ENCODE results near the gene SLC41A3.
"Not testable (repeated sequence)": the region's sequence is repeated elsewhere in the genome, so short reads cannot be mapped to it uniquely, and the experiment has no call there.

SLC41A3 gene

GRCh38 chr3:126025116-126025729, 58.7 kb downstream of the SLC41A3 start:
- no peak for DNase-seq

- DNase-seq: no peak
Observed at GRCh38 chr3:126024049-126024854, 59.7 kb downstream of the SLC41A3 start.

- no peak for DNase-seq
Observed at GRCh38 chr3:126023390-126023789, 60.5 kb downstream of the SLC41A3 start.

DNA sequence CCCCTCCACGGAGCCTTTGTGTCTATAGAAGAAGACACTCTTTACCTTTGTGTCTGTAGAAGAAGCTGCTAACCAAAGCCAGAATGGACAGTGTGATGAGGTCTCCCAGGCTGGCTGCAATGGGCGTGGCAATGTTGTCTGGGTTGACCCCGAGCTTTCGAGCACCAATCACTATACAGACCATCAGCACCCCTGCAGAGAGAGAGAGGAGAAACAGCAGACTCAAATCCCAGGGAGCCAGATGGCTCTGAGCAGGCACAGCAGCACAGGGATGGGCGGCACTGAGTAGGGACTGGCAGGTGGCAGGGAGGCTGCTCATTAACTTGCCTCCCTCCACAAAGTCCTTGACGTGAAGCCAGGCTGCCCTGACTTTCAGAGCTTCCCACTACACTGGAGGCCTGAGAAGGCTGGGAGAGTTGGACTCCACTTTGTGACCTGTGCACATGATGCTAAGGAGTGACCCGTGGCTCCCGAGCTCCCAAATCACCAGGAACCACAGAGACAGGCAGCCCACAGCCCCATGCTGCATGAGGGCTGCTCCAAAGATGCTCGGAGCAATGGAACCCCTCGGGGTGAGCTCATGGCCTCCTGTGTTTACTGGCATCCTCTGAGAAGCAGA, 61.1 kb downstream of the SLC41A3 start:
- no peak for DNase-seq

DNA sequence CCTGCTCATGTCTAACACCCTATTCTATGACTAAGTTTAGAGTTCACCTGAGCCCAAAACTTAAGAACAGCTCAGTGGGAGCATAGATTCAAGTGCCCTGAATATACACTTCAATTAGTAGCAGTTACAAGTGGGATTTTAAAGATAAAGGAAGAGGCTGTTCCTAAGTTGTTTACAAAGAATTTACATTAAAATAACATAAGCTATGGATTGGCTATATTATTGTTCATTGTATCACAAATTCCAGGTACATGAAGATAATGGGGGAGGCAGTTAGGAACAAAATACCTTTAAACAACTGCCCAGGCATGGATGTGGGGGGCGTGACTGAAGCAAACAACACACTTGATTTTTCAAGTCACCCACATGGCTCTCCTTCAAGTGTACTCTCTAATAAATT, 62.2 kb downstream of the SLC41A3 start:
- DNase-seq: no peak

GRCh38 chr3:126021224-126021623, 62.7 kb downstream of the SLC41A3 start:
- DNase-seq: no peak

- DNase-seq: no peak
Observed at GRCh38 chr3:126019683-126020082, 64.2 kb downstream of the SLC41A3 start.

GRCh38 chr3:126018995-126019394, 64.9 kb downstream of the SLC41A3 start:
- no peak for DNase-seq

DNA sequence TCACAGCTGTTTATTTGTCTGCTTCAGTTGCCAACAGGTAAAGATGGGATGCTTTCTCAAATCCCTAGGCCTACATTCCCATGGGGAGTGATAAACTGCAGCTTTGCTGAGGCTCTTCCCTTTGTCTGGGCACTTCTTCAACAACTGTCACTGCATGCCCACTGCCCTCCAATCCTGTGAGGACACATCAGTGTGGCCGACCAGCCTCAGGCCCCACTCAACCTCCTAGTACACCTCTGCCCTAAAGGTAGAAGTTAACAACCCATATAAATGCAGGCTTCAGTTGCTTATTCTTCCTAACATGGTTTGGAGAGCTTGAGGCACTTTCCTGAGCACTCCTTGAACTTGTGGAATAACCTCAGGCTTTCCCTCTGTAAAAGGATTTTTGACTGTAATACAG, 65.4 kb downstream of the SLC41A3 start:
- no peak for DNase-seq

DNA sequence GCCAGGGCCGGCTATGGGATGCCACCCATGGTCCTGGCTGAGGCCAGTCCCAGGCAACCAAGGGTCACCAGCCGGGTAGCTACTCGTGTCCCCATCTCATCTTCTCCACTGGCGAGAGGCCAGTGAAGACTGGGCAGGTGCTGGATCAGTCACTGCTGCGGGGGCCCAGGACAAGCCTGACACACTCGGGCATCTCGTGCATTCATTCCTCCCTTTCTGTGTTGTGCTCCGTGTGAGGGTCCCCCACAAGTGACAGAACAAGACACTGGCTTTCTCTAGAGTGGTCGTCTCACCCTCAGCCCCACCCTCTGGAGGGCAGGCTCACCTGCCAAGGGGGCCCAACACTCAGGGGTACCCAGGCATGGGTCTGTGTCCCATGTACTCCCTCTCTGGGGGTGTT, 66.6 kb downstream of the SLC41A3 start:
- no peak for DNase-seq

GRCh38 chr3:126016616-126017015, 67.3 kb downstream of the SLC41A3 start:
- no peak for DNase-seq

- DNase-seq: no peak
Observed at GRCh38 chr3:126015075-126015474, 68.8 kb downstream of the SLC41A3 start.

GRCh38 chr3:126014252-126014651, 69.7 kb downstream of the SLC41A3 start:
- no peak for DNase-seq

- DNase-seq: no peak
Observed at GRCh38 chr3:126013751-126014156, 70.2 kb downstream of the SLC41A3 start.

- no peak for DNase-seq
Observed at GRCh38 chr3:126009181-126009580, 74.7 kb downstream of the SLC41A3 start.

DNA sequence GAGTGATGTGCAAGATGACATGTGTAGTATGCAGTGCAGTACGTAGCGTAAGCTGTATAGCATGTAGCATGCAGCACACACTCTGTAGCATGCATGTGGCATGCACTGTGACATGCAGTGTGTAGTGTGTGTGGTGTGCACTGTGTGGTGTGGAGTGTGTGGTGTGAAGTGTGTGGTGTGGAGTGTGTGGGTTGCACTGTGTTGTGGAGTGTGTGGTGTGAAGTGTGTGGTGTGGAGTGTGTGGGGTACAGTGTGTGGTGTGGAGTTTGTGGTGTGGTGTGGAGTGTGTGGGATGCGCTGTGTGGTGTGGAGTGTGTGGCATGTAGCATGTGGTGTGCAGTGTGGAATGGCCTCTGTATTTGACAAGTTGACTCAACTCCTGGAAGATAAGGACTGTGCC, 75.7 kb downstream of the SLC41A3 start:
- no peak for DNase-seq

DNA sequence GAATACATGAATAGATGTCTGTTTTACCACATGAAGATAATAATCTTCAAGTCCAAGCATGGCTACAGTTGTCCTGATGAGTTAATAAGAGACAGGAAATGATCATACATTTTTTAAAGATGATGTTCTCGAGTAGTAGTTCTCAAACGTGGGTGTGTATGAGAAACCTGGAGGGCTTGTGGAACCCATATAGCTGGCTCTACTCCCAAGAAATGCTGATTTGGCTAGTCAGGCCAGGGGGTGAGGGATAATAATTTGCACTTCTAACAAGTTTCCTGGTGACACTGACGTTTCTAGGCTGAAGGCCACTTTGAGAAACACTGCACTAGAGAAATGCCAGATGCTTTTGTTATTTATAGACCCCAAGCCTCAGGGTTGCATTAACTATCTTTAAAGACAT, 78.0 kb downstream of the SLC41A3 start:
- no peak for DNase-seq

DNA sequence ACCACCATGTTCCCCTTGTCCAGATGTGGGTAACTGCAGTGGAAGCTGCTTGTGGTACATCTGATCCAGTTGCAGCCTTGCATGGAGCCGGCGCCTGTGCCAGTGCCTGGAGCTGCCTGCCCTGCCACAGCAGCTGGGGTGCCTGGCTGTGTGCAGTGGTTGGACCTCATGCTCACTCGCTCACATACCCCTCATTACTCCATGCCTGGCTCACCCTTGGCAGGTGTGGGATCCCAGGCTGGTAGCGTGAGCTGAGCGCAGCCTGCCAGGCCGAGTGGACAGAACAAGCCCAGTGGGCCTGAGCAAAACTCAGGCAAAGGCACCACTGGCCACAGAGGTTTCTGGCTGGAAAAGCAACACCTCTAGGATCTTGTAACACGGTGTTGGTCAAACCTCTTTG, 79.2 kb downstream of the SLC41A3 start:
- no peak for DNase-seq

- DNase-seq: no peak
Observed at GRCh38 chr3:126004217-126004616, 79.7 kb downstream of the SLC41A3 start.

GRCh38 chr3:126003447-126004190, 80.3 kb downstream of the SLC41A3 start:
- no peak for DNase-seq

DNA sequence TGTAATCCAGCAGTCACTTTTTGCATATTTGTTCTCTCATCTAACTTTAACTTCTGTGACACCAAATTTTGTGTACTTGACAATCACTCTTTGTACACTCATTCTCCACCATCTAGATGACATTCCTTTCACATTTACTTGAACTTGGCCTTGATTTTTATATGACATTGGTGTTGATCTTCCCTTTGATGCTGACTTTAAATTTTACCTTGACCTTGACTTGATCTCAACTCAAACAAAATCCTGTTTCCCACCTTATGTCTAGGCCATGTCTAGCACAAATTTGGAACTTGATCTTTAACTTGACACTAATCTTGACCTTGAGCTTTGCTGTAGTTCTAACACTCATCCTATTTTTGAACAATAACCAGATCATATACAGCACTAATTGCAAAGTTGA, 81.7 kb downstream of the SLC41A3 start:
- no peak for DNase-seq

GRCh38 chr3:125996751-125997150, 87.2 kb downstream of the SLC41A3 start:
- DNase-seq: not testable (repeated sequence)

- DNase-seq: peak; percentile 78
Observed at GRCh38 chr3:125990253-125990970, 93.5 kb downstream of the SLC41A3 start.
